Keratinocyte (primary cell): Measurements from ENCODE around the gene GFAP.

Experiments used
- EZH2 ChIP-seq: IDR thresholded peaks from one replicate; pipeline ENCODE4 v1.6.1; 2012; ENCODE audit warnings: inconsistent platforms, mild to moderate bottlenecking, low read length, moderate library complexity
- TF ChIP-seq, protein P1 (sequence below), 3 experiments: IDR thresholded peaks in 1 of 3; conservative IDR thresholded peaks in 1 of 3; optimal IDR thresholded peaks in 1 of 3; 2 replicates in 2 of 3; 3 replicates in 1 of 3; pipeline versions ENCODE3 to v1.5.1; 2011; ENCODE audit warnings: low read length in 3 of 3, mild to moderate bottlenecking in 3 of 3, moderate library complexity in 2 of 3, control low read depth in 1 of 3, inconsistent platforms in 1 of 3; ENCODE audit not compliant: insufficient read depth in 2 of 3; ENCODE audit errors: extremely low read depth in 1 of 3

DNA sequence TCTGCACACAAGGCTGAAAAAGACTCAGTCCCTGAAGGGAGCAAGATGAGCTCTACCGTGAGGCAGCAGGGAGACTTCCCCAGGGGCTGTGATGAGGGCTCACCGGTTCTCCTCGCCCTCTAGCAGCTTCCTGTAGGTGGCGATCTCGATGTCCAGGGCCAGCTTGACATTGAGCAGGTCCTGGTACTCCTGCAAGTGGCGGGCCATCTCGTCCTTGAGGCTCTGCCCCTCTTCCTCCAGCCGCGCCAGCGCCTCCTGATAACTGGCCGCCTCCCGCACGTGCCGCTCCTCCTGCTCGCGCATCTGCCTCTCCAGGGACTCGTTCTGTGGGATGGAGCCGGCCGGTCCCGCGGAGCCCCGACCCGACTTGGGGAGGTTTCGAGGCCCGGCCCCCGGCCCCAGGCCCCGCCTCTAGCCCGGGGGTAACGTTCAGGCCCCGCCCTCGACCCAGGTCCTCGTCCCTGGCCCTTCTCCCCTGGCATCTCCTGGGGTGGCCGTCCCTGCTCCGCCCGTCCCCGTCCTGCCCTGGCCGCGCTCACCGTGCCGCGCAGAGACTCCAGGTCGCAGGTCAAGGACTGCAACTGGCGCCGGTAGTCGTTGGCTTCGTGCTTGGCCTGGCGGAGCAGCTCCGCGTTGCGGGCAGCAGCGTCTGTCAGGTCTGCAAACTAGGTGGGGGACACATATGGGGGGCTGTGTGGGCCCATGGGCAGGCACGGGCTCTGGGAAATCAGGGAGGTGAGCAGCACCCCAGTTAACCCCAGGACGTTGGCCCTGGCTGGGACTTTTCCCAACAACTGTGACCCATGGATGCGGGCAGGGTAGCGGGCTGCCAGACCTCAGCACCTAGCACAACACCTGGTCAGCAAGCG lies 3.9 kb downstream of the GFAP start:
- TF ChIP-seq, protein P1, sequence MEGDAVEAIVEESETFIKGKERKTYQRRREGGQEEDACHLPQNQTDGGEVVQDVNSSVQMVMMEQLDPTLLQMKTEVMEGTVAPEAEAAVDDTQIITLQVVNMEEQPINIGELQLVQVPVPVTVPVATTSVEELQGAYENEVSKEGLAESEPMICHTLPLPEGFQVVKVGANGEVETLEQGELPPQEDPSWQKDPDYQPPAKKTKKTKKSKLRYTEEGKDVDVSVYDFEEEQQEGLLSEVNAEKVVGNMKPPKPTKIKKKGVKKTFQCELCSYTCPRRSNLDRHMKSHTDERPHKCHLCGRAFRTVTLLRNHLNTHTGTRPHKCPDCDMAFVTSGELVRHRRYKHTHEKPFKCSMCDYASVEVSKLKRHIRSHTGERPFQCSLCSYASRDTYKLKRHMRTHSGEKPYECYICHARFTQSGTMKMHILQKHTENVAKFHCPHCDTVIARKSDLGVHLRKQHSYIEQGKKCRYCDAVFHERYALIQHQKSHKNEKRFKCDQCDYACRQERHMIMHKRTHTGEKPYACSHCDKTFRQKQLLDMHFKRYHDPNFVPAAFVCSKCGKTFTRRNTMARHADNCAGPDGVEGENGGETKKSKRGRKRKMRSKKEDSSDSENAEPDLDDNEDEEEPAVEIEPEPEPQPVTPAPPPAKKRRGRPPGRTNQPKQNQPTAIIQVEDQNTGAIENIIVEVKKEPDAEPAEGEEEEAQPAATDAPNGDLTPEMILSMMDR (optimal IDR thresholded peaks at IDR 0.05 in 1 of 3, IDR thresholded peaks at IDR 0.05 in 1 of 3, conservative IDR thresholded peaks at IDR 0.05 in 1 of 3; ENCODE audit: extremely low read depth in 1 of 3, insufficient read depth in 2 of 3, low read length in 3 of 3), result peak; percentile 44 to 67 (median 51)
- no peak for TF ChIP-seq EZH2
